ENCODE data around the gene ADRM1.

ADRM1 gene

DNA sequence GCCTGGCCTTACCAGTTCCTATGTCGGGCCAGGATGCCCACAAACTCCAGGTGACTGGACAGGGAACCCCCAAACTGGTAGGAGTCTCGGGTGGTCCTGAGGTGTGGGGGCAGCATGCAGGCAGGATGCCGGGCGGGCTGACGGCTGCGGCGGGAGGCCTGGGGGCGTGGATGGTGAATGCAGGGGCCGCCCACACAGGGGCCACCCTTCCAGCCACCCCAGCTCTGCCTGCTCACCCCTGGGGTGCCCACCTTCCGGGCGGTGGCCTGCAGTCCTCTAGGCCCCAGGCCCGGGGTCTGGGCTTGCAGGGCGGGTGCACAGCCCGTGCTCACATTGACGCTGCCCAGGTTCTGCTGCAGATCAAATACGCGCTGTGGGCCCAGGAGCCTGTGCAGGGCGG lies 8.4 kb downstream of the ADRM1 start:
- no peak for DNase-seq (ENCODE audit: low read depth)
- in situ Hi-C loops (cut with HindIII; ENCODE audit: low sequenced_read_pairs) = no loop called here
- no peak for TF ChIP-seq CTCF (IDR thresholded peaks at IDR 0.05; ENCODE audit: low read depth, low read length, missing control alignments)
- no peak overlapping the region for H3K4me3 ChIP-seq (ENCODE audit: low read depth, low read length)

GRCh38 chr20:62311832-62312661 lies 9.2 kb downstream of the ADRM1 start:
- no peak overlapping the region for H3K4me3 ChIP-seq (ENCODE audit: low read depth, low read length)
- in situ Hi-C loops (cut with HindIII; ENCODE audit: low sequenced_read_pairs) = no loop called here
- no peak for TF ChIP-seq CTCF (IDR thresholded peaks at IDR 0.05; ENCODE audit: low read depth, low read length, missing control alignments)
- DNase-seq (ENCODE audit: low read depth) = no peak

- in situ Hi-C loops (cut with HindIII; ENCODE audit: low sequenced_read_pairs) = no loop called here
- no peak for TF ChIP-seq CTCF (IDR thresholded peaks at IDR 0.05; ENCODE audit: low read depth, low read length, missing control alignments)
- DNase-seq (ENCODE audit: low read depth) = no peak
- no peak overlapping the region for H3K4me3 ChIP-seq (ENCODE audit: low read depth, low read length)
These were observed 9.8 kb downstream of the ADRM1 start for GRCh38 chr20:62312662-62312977.

GRCh38 chr20:62313021-62313420 lies 10.2 kb downstream of the ADRM1 start:
- DNase-seq (ENCODE audit: low read depth) = no peak
- no peak for TF ChIP-seq CTCF (IDR thresholded peaks at IDR 0.05; ENCODE audit: low read depth, low read length, missing control alignments)
- in situ Hi-C loops (cut with HindIII; ENCODE audit: low sequenced_read_pairs) = no loop called here
- no peak overlapping the region for H3K4me3 ChIP-seq (ENCODE audit: low read depth, low read length)

GRCh38 chr20:62313460-62314338 lies 10.9 kb downstream of the ADRM1 start:
- in situ Hi-C loops (cut with HindIII; ENCODE audit: low sequenced_read_pairs) = no loop called here
- no peak overlapping the region for H3K4me3 ChIP-seq (ENCODE audit: low read depth, low read length)
- no peak for DNase-seq (ENCODE audit: low read depth)
- no peak for TF ChIP-seq CTCF (IDR thresholded peaks at IDR 0.05; ENCODE audit: low read depth, low read length, missing control alignments)

DNA sequence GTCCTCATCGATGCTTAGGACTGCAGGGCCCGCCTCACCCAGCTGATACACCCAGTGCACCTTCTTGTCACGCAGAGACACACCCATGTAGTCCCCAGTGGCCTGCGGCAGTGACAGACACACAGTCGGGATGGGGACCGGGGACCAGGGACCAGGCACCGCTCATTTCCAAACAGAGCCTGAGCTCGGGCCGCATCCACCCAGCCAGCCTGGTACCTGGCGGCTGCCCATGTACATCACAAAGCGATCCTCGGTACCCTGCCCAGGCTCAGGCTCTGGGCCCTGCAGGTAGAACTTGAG lies 11.5 kb downstream of the ADRM1 start:
- H3K4me3 ChIP-seq (ENCODE audit: low read depth, low read length) = no peak overlapping the region
- DNase-seq (ENCODE audit: low read depth) = no peak
- no peak for TF ChIP-seq CTCF (IDR thresholded peaks at IDR 0.05; ENCODE audit: low read depth, low read length, missing control alignments)
- in situ Hi-C loops (cut with HindIII; ENCODE audit: low sequenced_read_pairs) = no loop called here

All from astrocyte of the cerebellum (primary cell).